RPMI8226 (cell line): Measurements from ENCODE around the gene ITPKA.

ENCODE experiments used
- DNase-seq: peaks from one replicate; pipeline ENCODE4 v3.0.0-alpha.2; 2015

ITPKA gene

DNA sequence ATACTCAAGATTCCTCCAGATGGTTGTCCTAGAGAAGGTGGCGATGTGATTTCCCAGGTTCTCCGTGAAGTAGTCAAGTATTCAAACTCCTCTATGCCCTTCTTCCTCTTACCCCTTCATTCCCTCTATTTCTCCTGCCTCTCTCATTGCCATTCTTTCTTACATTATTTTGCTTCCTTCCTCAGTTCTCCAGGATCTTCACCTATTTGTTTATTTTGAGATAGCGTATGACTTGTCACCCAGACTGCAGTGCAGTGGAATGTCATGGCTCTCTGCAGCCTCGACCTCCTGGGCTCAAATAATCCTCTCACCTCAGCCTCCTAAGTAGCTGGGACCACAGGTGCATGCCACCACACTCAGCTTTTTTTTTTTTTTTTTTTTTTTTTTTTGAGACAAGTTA, 1.8 kb upstream of the ITPKA start:
- no peak for DNase-seq

GRCh38 chr15:41492597-41493204, 973 bp upstream of the ITPKA start:
- no peak for DNase-seq

DNA sequence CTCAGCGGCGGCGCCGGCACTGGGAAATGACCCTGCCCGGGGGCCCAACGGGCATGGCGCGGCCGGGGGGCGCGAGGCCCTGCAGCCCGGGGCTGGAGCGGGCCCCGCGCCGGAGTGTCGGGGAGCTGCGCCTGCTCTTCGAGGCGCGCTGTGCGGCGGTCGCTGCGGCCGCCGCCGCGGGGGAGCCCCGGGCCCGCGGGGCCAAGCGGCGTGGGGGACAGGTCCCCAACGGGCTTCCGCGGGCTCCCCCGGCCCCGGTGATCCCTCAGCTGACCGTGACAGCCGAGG, 172 bp downstream of the ITPKA start:
- DNase-seq: no peak

DNA sequence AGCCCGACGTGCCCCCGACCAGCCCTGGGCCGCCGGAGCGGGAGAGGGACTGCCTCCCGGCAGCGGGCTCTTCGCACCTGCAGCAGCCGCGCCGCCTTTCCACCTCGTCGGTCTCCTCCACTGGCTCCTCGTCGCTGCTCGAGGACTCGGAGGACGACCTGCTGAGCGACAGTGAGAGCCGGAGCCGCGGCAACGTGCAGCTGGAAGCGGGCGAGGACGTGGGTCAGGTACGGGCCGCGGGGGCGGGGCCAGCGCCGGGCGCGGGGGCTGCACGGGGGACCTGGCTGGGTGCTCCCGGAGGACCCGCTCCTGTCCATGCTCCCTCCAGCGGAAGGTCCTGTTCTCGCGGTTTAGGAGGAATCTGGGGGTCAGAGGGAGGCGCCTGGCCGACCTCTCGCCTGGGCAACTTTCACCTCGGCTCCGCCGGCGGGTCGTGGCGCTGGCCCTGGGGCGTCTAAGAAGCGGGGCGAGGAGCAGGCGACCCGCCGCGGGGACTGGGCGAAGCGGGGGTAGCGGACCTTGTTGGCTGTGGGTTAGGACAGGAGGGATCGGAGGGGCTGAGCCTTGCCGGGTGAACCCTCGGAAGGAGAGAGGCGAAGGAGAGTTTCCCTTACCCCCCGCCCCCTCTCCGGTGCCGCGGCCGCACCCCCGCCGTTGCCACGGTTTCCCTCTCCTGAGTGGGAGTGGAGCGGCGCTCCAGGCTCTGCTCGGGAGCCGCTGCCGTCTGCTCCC, 682 bp downstream of the ITPKA start:
- peak; percentile 63 for DNase-seq

DNA sequence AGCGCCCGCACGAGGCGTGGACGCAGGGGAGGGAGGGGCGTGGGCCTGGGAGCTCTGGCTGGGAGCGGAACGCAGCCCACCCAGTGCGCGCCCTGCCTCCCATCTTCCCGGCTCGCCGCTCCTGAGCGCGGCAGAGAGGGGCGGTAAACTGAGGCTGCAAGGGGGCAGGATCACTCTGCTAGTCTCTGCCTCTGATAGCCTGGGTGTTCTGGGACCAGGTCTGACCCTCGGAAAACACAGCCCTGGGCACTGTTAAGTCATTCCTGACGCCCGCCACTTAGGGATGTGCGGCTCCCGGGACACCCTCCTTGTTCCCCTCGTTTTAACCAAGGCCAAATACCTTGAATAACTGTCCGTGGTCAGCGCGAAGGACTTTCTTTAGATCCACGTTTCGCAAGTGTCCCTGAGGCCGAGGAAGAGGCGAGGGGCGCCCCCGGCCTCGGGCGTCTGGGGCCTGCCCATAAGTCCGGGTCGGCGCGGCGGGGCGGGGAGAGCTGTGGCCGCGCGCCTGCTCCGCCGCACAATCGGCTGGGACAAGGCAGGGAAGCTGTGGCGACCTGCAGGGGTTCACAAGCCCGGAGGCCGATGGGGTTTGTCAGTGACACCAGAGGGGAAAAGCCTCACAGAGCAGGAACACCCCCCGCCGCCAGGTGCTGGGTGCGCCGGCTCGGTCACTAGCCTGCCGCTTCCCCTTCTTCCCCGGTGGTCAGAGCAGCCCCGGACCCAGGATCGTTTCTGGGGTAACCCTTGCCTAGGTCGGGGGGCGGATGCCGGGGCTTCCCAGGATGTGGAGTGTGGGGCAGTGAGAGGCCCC, 1.5 kb downstream of the ITPKA start:
- DNase-seq: peak; percentile 21

GRCh38 chr15:41495736-41496599, 2.3 kb downstream of the ITPKA start:
- no peak for DNase-seq

- no peak for DNase-seq
Observed at GRCh38 chr15:41498657-41499056, 5.0 kb downstream of the ITPKA start.

GRCh38 chr15:41499109-41499851, 5.6 kb downstream of the ITPKA start:
- no peak for DNase-seq

DNA sequence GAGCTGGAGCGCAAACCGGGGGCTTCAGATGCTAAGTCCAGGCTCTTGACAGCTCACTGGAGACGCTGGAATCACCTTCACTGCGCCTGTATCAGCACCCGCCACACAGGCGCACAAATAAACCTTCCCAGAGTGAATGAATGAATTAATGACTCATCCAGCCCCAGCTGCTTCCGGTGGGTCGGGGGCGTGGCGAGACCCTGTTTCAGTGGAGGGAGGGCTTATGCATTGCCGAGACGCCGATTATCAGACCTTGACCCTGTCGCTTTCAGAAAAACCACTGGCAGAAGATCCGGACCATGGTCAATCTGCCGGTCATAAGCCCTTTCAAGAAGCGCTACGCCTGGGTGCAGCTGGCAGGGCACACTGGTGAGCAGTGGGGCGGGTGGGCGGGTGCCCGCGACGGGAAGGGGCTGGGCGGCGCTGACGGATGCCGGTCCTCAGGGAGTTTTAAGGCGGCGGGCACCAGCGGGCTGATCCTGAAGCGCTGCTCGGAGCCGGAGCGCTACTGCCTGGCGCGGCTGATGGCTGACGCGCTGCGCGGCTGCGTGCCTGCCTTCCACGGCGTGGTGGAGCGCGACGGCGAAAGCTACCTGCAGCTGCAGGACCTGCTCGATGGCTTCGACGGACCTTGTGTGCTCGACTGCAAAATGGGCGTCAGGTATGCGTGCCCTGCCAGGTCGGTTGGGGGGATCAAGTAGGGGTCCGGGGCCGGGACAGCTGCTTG, 7.7 kb downstream of the ITPKA start:
- DNase-seq: no peak

- DNase-seq: no peak
Observed at GRCh38 chr15:41501931-41502794, 8.5 kb downstream of the ITPKA start.

DNA sequence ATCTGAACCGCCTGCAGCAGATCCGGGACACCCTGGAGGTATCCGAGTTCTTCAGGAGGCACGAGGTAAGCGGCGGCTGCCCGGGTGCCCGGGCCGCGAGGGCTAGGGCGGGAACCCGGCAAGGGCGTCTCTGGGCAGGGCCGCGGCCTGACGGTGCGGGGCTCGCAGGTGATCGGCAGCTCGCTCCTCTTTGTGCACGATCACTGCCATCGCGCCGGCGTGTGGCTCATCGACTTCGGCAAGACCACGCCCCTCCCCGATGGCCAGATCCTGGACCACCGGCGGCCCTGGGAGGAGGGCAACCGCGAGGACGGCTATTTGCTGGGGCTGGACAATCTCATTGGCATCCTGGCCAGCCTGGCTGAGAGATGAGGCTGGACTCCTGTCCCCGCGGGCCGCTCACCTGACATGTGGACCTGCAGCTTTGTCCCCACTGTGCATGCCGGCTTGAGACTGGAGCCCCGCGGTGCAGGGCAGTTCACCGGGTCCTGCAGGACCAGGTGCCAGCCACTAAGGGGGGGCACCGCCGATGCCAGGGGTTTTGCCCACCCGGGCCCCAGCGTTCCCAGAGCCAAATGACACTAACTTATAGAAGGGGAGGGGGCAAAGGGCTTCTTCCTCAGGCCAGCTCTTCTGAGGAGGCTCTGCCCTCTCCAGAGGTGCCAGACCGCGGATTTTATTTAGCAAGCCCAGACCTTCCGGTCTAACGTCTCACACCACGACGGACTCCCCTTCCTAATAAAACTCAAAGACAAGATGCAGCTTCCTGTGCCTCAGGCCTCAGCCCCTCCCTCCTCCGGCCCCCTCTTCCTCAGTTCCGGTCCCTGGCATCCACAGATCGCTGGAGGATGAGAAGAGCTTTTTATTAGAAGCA, 9.4 kb downstream of the ITPKA start:
- no peak for DNase-seq

DNA sequence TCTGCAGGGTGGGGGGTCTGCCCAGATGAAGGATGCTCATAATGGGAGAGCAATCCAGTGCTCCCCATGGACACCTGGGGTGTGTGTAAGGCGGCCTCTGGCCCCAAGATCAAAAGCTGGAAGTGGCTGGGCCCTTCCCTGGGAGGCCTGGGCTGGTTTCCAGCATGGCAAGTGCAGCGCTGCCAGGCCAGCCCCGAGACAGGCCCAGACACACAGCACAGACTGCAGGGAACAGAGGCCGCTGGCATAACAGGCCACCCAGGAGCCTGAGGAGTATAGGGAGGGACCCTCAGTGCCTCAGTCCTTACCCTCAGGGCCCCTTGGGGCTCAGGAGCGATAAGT, 10.0 kb downstream of the ITPKA start:
- no peak for DNase-seq

DNA sequence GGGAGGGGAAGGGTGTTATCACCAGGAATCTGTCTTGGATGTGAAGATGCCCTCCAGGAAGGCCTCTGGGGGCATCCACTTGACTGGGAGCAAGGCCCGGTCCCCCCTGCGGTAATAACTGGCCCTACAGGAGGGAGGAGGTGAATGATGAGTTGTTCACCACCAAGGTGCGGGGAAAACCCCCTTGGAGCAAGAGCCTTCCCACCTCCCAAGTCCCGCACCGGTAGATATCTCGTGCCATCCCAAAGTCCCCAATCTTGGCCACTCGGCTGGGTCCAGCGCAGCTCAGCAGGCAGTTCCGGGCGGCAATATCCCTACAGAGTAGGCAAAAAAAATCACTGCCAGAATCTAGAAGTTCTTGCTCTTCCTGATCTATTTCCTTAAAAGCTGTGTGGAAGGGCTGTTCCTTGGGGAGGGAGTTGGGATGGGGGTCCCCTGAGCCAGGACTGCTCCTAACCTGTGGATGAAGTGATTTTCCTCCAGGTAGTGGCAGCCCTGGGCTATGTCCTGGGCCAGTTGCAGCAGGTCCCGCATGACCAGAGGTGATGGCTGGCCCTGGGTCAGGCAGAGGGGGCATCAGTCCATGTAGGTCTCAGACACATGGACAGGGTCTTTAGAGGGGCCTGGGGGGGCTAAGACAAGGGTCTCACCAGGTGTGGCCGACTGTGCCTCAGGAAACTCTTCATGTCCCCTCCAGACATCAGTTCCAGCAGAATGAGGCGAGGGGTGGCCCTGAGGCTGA, 11.2 kb downstream of the ITPKA start:
- DNase-seq: no peak

DNA sequence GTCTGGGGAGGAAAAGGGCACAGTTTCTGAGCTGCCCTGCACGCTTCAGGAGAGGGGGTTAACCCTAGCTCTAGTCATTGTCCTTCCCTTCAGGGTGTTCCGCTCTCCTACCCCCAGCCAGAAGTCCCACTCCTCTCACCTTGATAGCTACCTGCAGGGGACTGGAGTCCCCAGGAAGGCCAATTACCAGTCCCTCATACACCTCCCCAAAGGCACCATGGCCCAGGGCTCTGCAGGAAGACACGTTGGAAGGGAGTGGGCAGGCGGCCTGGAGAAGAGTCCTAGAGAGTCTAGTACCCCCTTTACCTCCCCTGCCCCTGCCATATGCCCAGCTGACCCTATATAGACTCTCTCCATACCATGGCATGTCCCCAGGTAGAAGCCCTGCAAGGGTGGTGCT, 12.1 kb downstream of the ITPKA start:
- DNase-seq: no peak

- no peak for DNase-seq
Observed at GRCh38 chr15:41506796-41507341, 13.2 kb downstream of the ITPKA start.

DNA sequence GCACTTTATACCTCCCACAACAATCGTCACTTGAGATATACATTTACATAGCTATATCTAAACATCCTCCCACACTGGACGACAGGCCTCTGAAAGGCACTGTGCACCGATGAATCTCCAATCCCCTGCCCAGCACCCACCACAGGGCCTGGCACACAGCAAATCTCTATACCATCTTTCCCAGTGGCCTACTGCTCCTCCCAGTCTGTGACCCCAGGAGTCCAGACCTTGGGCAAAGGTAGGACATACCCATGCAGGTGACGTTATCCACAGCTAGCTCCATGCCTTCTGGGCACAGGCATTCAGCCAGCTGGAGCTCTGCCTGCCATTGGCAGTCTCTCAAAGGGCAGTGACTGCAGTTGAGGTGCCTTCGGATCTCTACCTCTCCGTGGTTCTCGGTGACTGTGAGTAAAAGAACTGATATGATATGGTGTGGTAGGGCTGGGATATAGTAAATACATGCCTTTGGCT, 14.2 kb downstream of the ITPKA start:
- peak; percentile 26 for DNase-seq

DNA sequence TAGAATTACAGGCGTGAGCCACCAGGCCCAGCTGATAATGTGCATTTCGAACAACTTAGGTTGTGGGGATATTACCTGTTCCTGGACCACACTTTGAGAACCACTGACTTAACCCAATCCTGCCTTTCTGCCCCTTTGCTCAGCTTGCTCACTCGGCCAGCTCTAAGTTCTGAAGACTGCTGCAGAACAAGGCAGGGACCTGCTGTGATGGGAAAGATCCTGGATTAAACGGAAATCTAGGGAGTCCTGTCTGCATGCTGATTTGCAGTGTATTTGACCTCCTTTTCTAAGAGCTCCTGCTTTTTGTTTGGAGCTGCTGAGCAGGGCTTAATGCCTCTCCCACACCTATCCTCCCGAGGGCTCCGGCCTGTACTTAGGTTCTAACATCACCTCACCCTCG, 17.1 kb downstream of the ITPKA start:
- DNase-seq: no peak

GRCh38 chr15:41511331-41511898, 17.7 kb downstream of the ITPKA start:
- DNase-seq: no peak
